Activated T-helper 1 cell treated with anti-CD3 and anti-CD28 coated beads, Interleukin-2, amount 50 U/mL, for 16 hours (primary cell): ENCODE measurements around the gene HCN2.
"Not testable (repeated sequence)": the region's sequence is repeated elsewhere in the genome, so short reads cannot be mapped to it uniquely, and the experiment has no call there.

ENCODE experiments used
- DNase-seq, 2 donors: peaks; one replicate each; pipeline ENCODE4 v3.0.0-alpha.2; 2020; ENCODE audit warnings: low read depth in 1 of 2, low spot score in 1 of 2

Gene HCN2

DNA sequence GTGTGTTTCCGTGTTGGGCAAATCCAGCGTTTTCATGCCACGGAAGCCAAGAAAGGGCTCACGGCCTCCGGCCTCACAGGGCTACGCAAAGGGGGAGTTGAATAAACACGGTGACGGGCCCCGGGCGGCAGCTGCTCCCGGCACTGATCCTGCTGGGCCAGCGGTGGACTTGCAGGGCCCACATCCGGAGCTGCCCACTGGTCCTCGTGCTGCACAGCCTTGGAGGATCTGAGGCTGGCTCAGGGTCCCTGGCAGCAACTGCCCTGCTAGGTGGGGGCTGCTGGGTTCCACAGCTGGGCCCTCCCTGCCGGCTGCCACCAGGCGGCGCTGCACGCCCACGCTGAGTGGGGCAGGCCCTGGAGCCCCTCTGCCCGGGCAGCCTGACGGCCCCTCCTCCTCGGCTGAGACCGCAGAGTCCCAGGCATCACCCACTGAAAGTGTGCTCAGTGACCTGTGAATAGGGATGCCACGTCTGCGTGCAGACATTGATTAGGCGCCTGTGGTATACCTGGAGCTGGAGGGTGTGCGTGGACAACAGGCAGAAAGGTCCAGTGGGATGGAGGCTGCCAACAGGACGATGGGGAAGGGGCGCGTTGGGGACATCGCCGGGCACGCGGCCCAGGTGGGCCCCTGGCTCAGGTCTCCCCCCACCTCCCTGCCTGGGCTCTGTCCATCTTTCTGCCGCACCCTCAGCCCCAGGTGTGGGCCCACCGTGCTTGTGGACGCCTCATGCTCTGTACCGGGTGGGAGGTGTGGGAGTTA, 5.3 kb upstream of the HCN2 start:
- DNase-seq: peak; percentile 51 to 56

DNA sequence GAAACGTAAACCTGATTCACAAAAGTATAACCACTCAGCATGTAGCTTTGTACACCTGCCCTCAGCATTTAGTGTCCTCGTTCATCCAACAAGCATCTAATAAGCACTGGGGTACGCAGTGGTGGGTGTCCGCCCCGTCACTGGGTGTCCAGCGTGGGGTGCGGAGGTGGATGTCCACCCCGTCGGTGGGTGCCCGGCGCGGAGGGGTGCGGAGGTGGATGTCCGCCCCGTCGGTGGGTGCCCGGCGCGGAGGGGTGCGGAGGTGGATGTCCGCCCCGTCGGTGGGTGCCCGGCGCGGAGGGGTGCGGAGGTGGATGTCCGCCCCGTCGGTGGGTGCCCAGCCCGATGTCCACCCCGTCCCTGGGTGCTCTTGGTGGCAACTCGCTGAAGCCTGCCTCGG, 4.5 kb upstream of the HCN2 start:
- not testable (repeated sequence) for DNase-seq

DNA sequence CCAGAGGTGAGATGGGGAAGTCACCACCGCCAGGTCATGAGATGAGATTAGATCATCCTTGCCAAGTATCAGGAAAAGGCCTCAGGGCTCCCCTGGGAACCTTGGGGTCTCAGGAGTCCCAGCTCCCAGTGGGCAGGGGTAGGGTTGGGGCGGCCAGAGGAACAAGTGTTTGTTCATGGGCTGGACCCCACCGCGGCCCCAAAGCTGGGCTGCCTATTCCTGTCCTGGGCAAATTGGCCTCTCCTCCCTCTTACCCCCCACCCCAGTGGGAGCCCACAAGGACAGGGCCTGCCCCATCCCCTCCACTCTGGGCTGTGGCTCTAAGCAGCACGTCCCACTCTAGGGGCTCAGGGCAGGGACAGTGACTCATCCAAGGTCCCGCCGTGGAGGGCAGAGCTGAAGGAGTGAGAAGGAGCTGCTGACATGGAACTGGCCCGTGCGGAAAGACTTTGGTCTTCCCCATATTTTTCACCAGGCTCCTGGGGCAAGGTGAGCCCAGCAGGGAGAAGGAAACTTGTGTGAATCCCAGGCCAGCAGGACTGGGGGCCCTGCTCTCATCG, 4.0 kb upstream of the HCN2 start:
- no peak for DNase-seq

- DNase-seq: peak; percentile 29 to 47
Observed at GRCh38 chr19:588093-588740, 1.5 kb upstream of the HCN2 start.

DNA sequence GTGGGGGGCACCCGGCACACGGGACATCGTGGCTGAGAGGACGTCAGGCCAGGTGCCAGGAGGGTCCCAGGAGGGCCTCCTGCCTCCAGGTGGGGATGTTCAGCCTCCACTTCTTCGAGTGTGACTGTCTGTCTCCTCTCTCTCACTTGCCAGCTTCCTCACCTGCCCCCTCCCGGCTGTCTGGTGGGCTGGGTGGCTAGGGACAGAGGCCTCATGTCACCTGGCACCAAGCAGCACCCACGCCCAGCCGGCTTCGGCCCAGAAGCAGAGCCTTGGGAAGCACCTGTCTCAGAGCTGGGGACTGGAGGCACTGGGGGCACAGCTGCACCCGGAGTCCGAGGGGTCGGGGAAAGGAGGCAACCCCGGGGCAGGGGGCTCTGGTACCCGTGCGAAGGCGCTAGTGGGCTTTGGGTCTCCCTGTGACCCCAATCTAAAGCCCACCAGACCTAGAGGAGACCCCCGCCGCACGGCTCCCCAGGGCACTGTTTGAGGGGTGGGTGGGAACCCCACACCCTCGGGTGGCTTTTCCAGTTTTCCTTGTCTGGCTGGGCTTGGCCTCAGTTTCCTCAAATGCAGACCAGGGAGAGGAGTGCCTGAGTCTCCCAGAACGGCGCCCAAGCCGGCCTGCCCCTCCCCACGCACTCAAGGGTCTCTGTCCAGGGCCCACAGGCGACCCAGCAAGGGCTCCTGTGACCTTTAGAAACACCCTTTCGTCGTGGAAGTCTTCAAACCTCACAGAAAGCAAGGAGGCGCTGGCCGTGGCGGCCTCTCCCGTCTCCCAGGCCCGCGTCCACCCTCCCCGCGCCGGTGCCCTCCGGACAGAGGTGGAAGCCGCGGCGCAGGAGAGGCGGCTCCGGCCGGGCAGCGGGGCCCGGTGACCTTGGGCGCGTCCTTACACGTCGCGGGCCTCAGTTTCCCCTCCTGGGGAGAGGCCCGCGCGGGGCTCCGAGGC, 664 bp upstream of the HCN2 start:
- no peak for DNase-seq

- DNase-seq: no peak
Observed at GRCh38 chr19:590396-590745, 690 bp downstream of the HCN2 start.

- no peak for DNase-seq
Observed at GRCh38 chr19:590750-591098, 1.0 kb downstream of the HCN2 start.

DNA sequence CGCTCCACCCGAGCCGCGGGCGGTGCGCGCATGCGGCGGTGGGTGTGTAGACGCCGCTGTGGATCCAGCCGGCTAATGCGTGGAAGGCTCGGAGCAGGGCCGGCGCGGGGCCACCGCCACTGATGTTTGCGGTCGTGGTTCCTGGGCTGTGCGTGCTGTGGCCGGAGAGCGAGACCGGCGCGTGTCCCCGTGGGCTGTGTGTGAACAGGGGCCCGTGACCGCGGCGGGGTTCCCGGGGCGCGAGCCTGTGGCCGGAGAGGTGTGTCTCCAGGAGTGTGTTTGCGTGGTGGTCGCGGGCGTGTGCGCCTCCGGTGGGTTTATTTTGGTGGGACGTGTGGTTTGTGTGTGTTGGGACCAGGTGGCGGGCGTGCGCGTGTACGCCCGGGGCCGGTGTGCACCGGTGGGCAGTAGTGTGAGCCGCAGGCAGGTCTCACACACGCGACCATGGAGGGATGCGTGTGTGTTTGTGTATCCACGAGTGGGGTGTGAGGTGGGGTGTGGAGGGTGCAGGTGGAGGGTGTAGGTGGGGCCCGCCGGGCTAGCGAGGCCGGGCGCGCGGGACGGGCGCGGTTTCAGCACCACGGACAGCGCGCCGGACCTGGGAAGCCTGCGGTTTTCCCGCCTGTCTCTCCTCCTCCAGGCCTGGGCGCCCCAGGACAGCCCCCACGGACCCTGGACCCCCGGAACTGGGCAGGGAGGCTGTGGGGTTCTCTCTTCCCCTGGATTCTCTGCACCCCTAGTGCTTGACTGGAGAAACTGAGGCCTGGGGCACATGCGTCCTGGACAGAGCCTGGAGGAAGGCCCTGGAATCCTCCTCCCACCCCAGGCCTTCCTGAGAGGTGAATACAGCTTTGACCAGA, 1.6 kb downstream of the HCN2 start:
- no peak for DNase-seq

DNA sequence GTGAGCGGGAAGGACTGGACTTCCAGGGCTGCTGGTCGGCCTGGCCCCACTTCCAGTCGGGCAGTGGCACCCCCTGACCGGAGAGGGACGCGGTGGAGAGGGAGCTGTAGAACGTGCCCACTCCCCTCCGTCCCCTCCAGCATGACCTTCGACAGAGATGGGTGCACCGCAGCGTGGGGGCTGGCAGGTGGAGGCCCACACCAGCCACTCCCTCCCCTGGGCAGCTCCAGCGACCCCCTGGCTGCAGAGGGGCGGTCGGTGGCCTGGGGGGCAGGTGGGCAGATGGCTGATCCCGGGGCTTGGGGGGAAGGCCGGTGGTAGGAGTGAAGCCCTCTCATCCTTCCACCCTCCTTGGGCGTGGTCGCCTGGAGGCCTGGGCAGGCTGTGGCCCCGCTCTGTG, 2.4 kb downstream of the HCN2 start:
- DNase-seq: no peak

DNA sequence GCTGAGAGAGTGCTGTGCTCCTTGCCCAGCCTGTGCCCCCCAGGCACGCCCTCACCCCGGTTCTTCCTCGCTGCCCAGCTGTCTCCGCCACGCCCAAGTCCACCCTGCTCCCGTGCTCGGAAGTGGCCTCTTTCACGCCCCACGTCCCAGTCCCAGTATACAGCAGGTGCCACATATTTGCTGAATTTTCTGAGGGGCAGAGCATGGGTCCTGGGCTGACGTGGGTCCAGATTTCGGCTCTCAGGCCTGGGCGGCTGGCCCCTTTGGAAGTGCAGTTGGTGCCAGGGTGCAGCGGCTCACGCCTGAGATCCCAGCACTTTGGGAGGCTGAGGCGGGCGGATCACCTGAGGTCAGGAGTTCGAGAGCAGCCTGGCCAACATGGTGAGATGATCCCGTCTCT, 3.4 kb downstream of the HCN2 start:
- DNase-seq: no peak

- DNase-seq: no peak
Observed at GRCh38 chr19:593505-593904, 3.8 kb downstream of the HCN2 start.

- no peak for DNase-seq
Observed at GRCh38 chr19:594265-594870, 4.7 kb downstream of the HCN2 start.

GRCh38 chr19:595326-596262, 5.9 kb downstream of the HCN2 start:
- no peak for DNase-seq

GRCh38 chr19:596263-596655, 6.6 kb downstream of the HCN2 start:
- no peak for DNase-seq

GRCh38 chr19:597406-598315, 8.0 kb downstream of the HCN2 start:
- DNase-seq: no peak

DNA sequence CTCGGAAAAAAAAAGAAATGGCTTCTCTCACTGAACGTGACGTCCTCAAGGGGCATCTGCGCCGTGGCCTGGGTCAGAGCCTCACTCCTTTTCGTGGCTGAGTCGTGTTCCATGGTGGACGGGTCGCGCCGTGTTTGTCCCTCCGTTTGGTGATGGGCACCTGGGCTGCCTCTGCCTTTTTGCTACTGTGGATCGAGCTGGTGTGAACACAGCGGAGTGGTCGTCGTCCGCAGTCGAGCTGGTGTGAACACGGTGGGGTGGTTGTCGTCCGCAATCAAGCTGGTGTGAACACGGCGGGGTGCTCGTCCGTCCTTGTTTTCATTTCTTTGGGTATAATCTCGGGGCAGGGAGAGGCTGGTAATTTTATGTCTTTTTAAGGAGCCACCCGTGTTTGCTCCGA, 11.6 kb downstream of the HCN2 start:
- no peak for DNase-seq

DNA sequence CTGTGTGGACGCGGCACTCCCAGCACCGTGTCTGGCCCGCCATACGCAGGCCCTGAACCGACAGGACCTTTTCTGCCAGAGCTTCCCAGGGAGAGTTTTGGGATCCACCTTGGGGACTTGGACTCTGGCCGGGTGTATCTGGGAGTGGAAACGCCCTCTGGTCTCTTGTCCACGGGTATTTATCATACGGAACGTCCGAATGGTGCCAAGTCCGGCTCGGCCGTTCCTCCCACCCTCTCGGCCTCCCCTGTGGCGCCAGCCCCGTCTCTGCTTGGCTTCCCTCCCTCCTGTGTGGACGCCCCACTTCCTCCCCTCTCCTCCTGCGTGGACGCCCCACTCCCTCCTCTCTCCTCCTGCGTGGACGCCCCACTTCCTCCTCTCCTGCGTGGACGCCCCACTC, 12.1 kb downstream of the HCN2 start:
- no peak for DNase-seq
